HEK293 (cell line): ENCODE data around the gene UTRN.

Experiments used
- AEBP2 ChIP-seq: fragments of 450-650 bp; formaldehyde crosslinking; IDR thresholded peaks from 2 replicates; pipeline ENCODE4 v1.5.1; 2016; ENCODE audit warnings: missing biosample characterization, missing genetic modification characterization, borderline replicate concordance
- BCL11A ChIP-seq: fragments of 450-650 bp; formaldehyde crosslinking; IDR thresholded peaks from 2 replicates; pipeline ENCODE4 v1.5.1; 2016; ENCODE audit warnings: low read depth, missing biosample characterization, missing genetic modification characterization
- BCL11B ChIP-seq: fragments of 450-650 bp; formaldehyde crosslinking; IDR thresholded peaks from 2 replicates; pipeline ENCODE4 v1.5.1; 2016; ENCODE audit warnings: low read depth, missing biosample characterization, missing genetic modification characterization
- CTCF ChIP-seq: fragments of 450-650 bp; formaldehyde crosslinking; IDR thresholded peaks from 2 replicates; pipeline ENCODE4 v1.5.1; 2016; ENCODE audit warnings: missing biosample characterization, missing genetic modification characterization
- INSM2 ChIP-seq: fragments of 450-650 bp; formaldehyde crosslinking; IDR thresholded peaks from 2 replicates; pipeline ENCODE4 v1.5.1; 2016; ENCODE audit warnings: missing biosample characterization, missing genetic modification characterization
- KLF10 ChIP-seq: fragments of 450-650 bp; IDR thresholded peaks from 2 replicates; pipeline ENCODE4 v1.5.1; 2018; ENCODE audit warnings: missing biosample characterization, mild to moderate bottlenecking, missing genetic modification characterization
- REST ChIP-seq: fragments of 450-650 bp; formaldehyde crosslinking; IDR thresholded peaks from 2 replicates; pipeline ENCODE4 v1.5.1; 2016; ENCODE audit warnings: missing biosample characterization, missing genetic modification characterization
- ZBTB6 ChIP-seq: fragments of 450-650 bp; formaldehyde crosslinking; IDR thresholded peaks from 2 replicates; pipeline ENCODE4 v1.5.1; 2017; ENCODE audit warnings: missing biosample characterization, missing genetic modification characterization
- ZNF274 ChIP-seq, 2 experiments: fragments of 200-500 bp in 1 of 2; fragments of 450-650 bp in 1 of 2; sonication (Bioruptor generic) in 1 of 2; formaldehyde crosslinking in 1 of 2; IDR thresholded peaks; 2 replicates each; pipeline versions ENCODE4 v1.5.1 to v1.6.1; 2014 to 2016; ENCODE audit warnings: borderline replicate concordance in 1 of 2, inconsistent platforms in 1 of 2, low read length in 1 of 2, missing biosample characterization in 1 of 2, missing genetic modification characterization in 1 of 2
- ZNF521 ChIP-seq: fragments of 450-650 bp; formaldehyde crosslinking; IDR thresholded peaks from 2 replicates; pipeline ENCODE4 v1.5.1; 2017; ENCODE audit warnings: missing biosample characterization, mild to moderate bottlenecking, missing genetic modification characterization
- ZNF529 ChIP-seq: fragments of 450-650 bp; formaldehyde crosslinking; IDR thresholded peaks from 2 replicates; pipeline ENCODE4 v1.5.1; 2017; ENCODE audit warnings: missing genetic modification characterization, missing biosample characterization; ENCODE audit not compliant: insufficient replicate concordance
- ZNF571 ChIP-seq: fragments of 450-650 bp; formaldehyde crosslinking; IDR thresholded peaks from 2 replicates; pipeline ENCODE4 v1.5.0; 2017; ENCODE audit warnings: missing biosample characterization, missing genetic modification characterization
- ZSCAN5A ChIP-seq: fragments of 450-650 bp; formaldehyde crosslinking; IDR thresholded peaks from 2 replicates; pipeline ENCODE4 v1.5.1; 2016; ENCODE audit warnings: missing biosample characterization, missing genetic modification characterization

- TF ChIP-seq AEBP2 = no peak
- TF ChIP-seq KLF10 = no peak
- TF ChIP-seq ZNF529 (tag by site-specific recombination) = no peak
- TF ChIP-seq ZNF571 (tag by site-specific recombination) = no peak
- no peak for TF ChIP-seq CTCF (tag by site-specific recombination)
- TF ChIP-seq INSM2 (tag by site-specific recombination) = no peak
- no peak for TF ChIP-seq ZSCAN5A (tag by site-specific recombination)
- TF ChIP-seq ZNF274 (IDR thresholded peaks at IDR 0.05; ENCODE audit: low read length) = no peak
- TF ChIP-seq ZNF274 (tag by site-specific recombination; IDR thresholded peaks at IDR 0.05; ENCODE audit: borderline replicate concordance) = no peak
- TF ChIP-seq BCL11B (tag by site-specific recombination) = no peak
- TF ChIP-seq REST (tag by site-specific recombination) = no peak
- TF ChIP-seq ZBTB6 = no peak
- TF ChIP-seq BCL11A (tag by site-specific recombination) = no peak
- no peak for TF ChIP-seq ZNF521 (tag by site-specific recombination)
Observed at GRCh38 chr6:144252259-144252658, 32.9 kb upstream of the UTRN start.
